ENCODE results near the gene EPHA2. TPM values are rescaled to one million over a fixed set of nuclear protein-coding genes. Genes with fewer than 3 reads are reported as not detected.

Gene EPHA2
- total and polyA plus RNA-seq, 4 donors = 17.5 to 35.6 (median 20.5) TPM

DNA sequence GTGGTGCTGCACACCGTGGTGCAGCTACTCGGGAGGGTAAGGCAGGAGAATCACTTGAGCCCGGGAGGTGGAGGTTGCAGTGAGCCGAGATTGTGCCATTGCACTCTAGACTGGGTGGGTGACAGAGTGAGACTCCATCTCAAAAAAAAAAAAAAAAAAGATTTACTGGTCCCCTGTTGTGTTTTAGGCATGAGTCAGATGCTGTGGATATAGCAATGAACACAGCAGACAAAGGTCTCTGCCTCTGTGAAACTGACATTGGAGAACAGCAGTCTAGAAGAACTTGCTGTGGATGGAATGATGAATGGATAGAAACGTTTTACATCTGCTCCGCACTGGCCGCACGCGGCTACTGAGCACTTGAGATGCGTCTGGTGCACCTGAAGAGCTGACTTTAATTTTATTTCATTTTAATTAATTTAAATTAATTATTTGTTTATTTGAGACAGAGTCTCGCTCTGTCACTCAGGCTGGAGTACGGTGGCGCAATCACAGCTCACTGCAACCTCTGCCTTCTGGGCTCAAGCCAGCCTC lies 24.5 kb upstream of the EPHA2 start:
- Histone ChIP-seq H3K36me3 (ENCODE audit: control insufficient read depth in 4 of 4, insufficient read depth in 4 of 4, low read length in 4 of 4) (no peaks in the 10 kb centered on the region), H3K9me3 (ENCODE audit: control insufficient read depth in 4 of 4, insufficient read depth in 3 of 4, low read length in 3 of 4) (no peaks in the 10 kb centered on the region), H3K4me3 (no peak overlapping the region), H3K27ac (ENCODE audit: low read depth in 1 of 2, low read length in 1 of 2) (peak overlapping the region in 1 of 2 donors; percentile 94), H3K27me3 (ENCODE audit: control insufficient read depth in 3 of 3, insufficient read depth in 3 of 3, low read length in 2 of 3) (no peaks in the 10 kb centered on the region), H3K4me1 (ENCODE audit: control insufficient read depth in 5 of 5, insufficient read depth in 5 of 5, low read length in 5 of 5) (peaks cover 0 to 40% (median 16%) of the 10 kb centered on the region in 5 donors), H3K9ac (ENCODE audit: insufficient read depth in 1 of 2, low read length in 2 of 2) (no peak overlapping the region)
- DNase-seq = no peak
- no peak for ATAC-seq (ENCODE audit: insufficient read depth, low FRiP score)
- WGBS, 2 donors = 91 to 94% methylated on average over 13 of the region's 13 CpGs
- no peak for TF ChIP-seq CTCF (IDR thresholded peaks at IDR 0.05; ENCODE audit: control extremely low read depth, extremely low read depth)

- TF ChIP-seq CTCF (IDR thresholded peaks at IDR 0.05; ENCODE audit: control extremely low read depth, extremely low read depth) = no peak
- no peaks in the 10 kb centered on the region for H3K9me3 ChIP-seq (ENCODE audit: control insufficient read depth in 4 of 4, insufficient read depth in 3 of 4, low read length in 3 of 4)
- no peaks in the 10 kb centered on the region for H3K27me3 ChIP-seq (ENCODE audit: control insufficient read depth in 3 of 3, insufficient read depth in 3 of 3, low read length in 2 of 3)
- H3K36me3 ChIP-seq (ENCODE audit: control insufficient read depth in 4 of 4, insufficient read depth in 4 of 4, low read length in 4 of 4) = no peaks in the 10 kb centered on the region
- DNase-seq (peak in 1 of 3 donors; percentile 36), ATAC-seq (ENCODE audit: insufficient read depth, low FRiP score) (no peak)
- peaks cover 0 to 54% (median 16%) of the 10 kb centered on the region in 5 donors for H3K4me1 ChIP-seq (ENCODE audit: control insufficient read depth in 5 of 5, insufficient read depth in 5 of 5, low read length in 5 of 5)
- no peak overlapping the region for H3K9ac ChIP-seq (ENCODE audit: insufficient read depth in 1 of 2, low read length in 2 of 2)
- peak overlapping the region in 1 of 2 donors; percentile 65 for H3K27ac ChIP-seq (ENCODE audit: low read depth in 1 of 2, low read length in 1 of 2)
- 63 to 82% methylated on average over 19 of the region's 19 CpGs for WGBS, 2 donors
- H3K4me3 ChIP-seq = no peak overlapping the region
Measured at GRCh38 chr1:16178596-16179497, 23.0 kb upstream of the EPHA2 start.

DNA sequence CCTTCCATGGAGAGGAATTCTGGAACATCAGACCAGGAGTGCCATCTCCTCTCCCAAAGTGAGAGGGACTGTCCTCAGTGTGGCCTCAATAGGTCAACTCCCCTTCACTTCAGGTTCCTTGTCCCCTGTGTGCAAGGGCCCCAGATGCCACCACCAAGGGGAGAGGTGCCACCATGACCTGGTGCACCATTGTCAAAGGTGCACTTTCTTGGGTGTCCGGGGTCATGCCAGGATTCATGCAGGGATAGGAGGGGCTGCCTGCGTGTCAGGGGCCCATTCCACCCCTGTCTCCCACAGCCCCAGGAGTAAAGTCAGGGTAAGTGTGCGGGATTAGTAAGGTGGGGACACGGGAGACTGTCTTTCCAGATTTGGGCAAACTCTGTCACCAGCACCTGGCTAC lies 21.4 kb upstream of the EPHA2 start:
- Histone ChIP-seq H3K27me3 (ENCODE audit: control insufficient read depth in 3 of 3, insufficient read depth in 3 of 3, low read length in 2 of 3) (no peaks in the 10 kb centered on the region), H3K27ac (ENCODE audit: low read depth in 1 of 2, low read length in 1 of 2) (no peak overlapping the region), H3K4me1 (ENCODE audit: control insufficient read depth in 5 of 5, insufficient read depth in 5 of 5, low read length in 5 of 5) (peaks cover 0 to 62% (median 19%) of the 10 kb centered on the region in 5 donors), H3K9me3 (ENCODE audit: control insufficient read depth in 4 of 4, insufficient read depth in 3 of 4, low read length in 3 of 4) (no peaks in the 10 kb centered on the region), H3K9ac (ENCODE audit: insufficient read depth in 1 of 2, low read length in 2 of 2) (no peak overlapping the region), H3K36me3 (ENCODE audit: control insufficient read depth in 4 of 4, insufficient read depth in 4 of 4, low read length in 4 of 4) (no peaks in the 10 kb centered on the region), H3K4me3 (no peak overlapping the region)
- DNase-seq (no peak), ATAC-seq (ENCODE audit: insufficient read depth, low FRiP score) (no peak)
- WGBS, 2 donors = 97 to 98% methylated on average over 4 of the region's 4 CpGs
- no peak for TF ChIP-seq CTCF (IDR thresholded peaks at IDR 0.05; ENCODE audit: control extremely low read depth, extremely low read depth)

All from lung (tissue), 12 donors.